Skeletal muscle tissue (tissue), 4 donors: ENCODE data around the gene SUN1. TPM values are rescaled to one million over a fixed set of nuclear protein-coding genes. Genes with fewer than 3 reads are reported as not detected.
A peak's percentile ranks its signal among the peaks of the same experiment; 100 is the strongest.

ENCODE experiments used
- H3K27ac ChIP-seq: one replicate; pipeline ENCODE4 v1.7.0; 2013; ENCODE audit warnings: mild to moderate bottlenecking, low read depth, low read length, inconsistent platforms
- H3K27me3 ChIP-seq, 3 donors: one replicate each; pipeline ENCODE4 v1.7.0; 2013; ENCODE audit warnings: low read length in 3 of 3; ENCODE audit not compliant: control insufficient read depth in 3 of 3, insufficient read depth in 3 of 3
- H3K36me3 ChIP-seq, 3 donors: one replicate each; pipeline ENCODE4 v1.7.0; 2013; ENCODE audit warnings: low read length in 3 of 3; ENCODE audit not compliant: control insufficient read depth in 3 of 3, insufficient read depth in 3 of 3
- H3K4me1 ChIP-seq, 3 donors: one replicate each; pipeline ENCODE4 v1.7.0; 2013; ENCODE audit warnings: low read length in 3 of 3, mild to moderate bottlenecking in 3 of 3; ENCODE audit not compliant: control insufficient read depth in 3 of 3, insufficient read depth in 3 of 3
- H3K4me3 ChIP-seq, 3 donors: one replicate each; pipeline ENCODE4 v1.7.0; 2013; ENCODE audit warnings: low read length in 3 of 3
- H3K9ac ChIP-seq, 3 donors: one replicate each; pipeline ENCODE4 v1.7.0; 2013; ENCODE audit warnings: low read length in 3 of 3, mild to moderate bottlenecking in 3 of 3, moderate library complexity in 2 of 3, low read depth in 1 of 3
- H3K9me3 ChIP-seq, 3 donors: one replicate each; pipeline ENCODE4 v1.7.0; 2013; ENCODE audit warnings: low read length in 3 of 3; ENCODE audit not compliant: control insufficient read depth in 3 of 3
- total RNA-seq: library from RNA; depleted of rRNA; stranded (reverse); fragments of >200 nt; gene quantifications from one replicate; pipeline ENCODE4 v1.2.3, GENCODE V29; 2014
- donor health status: Osteomylitis.

Gene SUN1
- total RNA-seq, 1 donor from 2014 or later = 180 TPM

DNA sequence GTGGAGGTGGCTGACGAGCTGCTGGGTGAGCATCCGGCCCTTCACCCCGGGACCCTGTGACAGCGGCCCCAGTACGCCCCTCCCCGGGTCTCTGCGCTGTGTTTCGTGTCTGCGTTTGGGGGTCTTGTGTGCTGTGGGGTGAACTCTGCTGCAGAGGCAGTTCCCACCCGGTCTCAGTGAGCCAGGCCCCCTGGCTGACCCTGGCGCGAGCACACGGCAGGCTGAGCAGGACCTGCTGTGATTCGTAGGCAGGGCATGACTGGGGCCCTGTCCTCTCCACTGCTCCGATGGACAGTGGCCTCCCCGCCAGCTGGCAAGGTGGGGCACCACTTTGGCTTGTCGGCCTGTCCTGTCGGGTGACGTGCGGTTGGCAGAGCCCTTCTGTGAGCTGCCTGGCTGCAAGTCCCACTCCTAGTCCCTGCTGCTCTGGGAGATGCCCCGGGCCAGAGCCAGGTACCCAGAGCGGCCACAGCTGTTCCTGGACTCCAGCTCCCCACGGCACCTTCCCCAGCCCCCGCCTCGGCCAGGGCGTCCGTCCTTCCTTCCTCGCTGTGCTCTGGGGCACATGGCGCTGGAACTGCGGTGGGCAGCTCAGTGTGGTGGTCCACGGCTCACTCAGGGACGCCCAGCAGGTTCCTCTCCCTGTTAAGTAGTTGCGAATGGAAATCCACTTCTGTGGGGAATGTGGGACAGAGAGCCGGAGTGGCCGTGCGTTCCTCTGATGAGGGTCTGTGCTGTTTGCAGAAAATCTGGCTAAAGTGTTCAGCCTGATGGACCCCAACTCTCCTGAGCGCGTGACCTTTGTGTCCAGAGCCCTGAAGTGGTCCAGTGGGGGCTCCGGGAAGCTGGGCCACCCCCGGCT lies 54.6 kb downstream of the SUN1 start:
- Histone ChIP-seq H3K4me1 (peaks cover 22 to 58% (median 45%) of the 10 kb centered on the region in 3 donors), H3K36me3 (peaks cover 40 to 46% (median 44%) of the 10 kb centered on the region in 3 donors)

DNA sequence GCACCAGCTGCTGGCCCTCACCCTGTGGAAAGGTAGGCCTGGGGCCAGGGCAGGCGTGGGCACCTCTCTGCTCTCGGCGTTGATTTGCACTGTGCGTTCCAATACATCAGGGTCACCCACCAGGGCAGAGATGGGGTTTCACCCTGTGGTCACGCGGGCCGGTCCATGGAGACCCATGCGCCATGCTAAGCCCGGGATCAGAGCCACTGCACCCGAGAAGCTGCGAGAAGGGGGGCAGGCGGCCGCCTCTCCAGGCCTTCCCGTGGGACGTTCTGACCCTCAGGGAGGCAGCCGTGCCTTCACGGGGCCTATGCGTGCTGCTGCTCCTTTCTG lies 55.2 kb downstream of the SUN1 start:
- no peak overlapping the region for H3K4me3 ChIP-seq
- peaks cover 45 to 52% (median 50%) of the 10 kb centered on the region in 3 donors for H3K36me3 ChIP-seq
- peaks cover 22 to 54% (median 40%) of the 10 kb centered on the region in 3 donors for H3K4me1 ChIP-seq
- H3K9me3 ChIP-seq = no peaks in the 10 kb centered on the region
- no peak overlapping the region for H3K27ac ChIP-seq
- no peaks in the 10 kb centered on the region for H3K27me3 ChIP-seq
- H3K9ac ChIP-seq = no peak overlapping the region

More for the DNA sequence above, 54.6 kb downstream of the SUN1 start:
- H3K9ac ChIP-seq = peak overlapping the region in 1 of 3 donors; percentile 74
- H3K27ac ChIP-seq = peak overlapping the region; percentile 54
- H3K27me3 ChIP-seq = no peaks in the 10 kb centered on the region
- H3K4me3 ChIP-seq = no peak overlapping the region
- no peaks in the 10 kb centered on the region for H3K9me3 ChIP-seq

DNA sequence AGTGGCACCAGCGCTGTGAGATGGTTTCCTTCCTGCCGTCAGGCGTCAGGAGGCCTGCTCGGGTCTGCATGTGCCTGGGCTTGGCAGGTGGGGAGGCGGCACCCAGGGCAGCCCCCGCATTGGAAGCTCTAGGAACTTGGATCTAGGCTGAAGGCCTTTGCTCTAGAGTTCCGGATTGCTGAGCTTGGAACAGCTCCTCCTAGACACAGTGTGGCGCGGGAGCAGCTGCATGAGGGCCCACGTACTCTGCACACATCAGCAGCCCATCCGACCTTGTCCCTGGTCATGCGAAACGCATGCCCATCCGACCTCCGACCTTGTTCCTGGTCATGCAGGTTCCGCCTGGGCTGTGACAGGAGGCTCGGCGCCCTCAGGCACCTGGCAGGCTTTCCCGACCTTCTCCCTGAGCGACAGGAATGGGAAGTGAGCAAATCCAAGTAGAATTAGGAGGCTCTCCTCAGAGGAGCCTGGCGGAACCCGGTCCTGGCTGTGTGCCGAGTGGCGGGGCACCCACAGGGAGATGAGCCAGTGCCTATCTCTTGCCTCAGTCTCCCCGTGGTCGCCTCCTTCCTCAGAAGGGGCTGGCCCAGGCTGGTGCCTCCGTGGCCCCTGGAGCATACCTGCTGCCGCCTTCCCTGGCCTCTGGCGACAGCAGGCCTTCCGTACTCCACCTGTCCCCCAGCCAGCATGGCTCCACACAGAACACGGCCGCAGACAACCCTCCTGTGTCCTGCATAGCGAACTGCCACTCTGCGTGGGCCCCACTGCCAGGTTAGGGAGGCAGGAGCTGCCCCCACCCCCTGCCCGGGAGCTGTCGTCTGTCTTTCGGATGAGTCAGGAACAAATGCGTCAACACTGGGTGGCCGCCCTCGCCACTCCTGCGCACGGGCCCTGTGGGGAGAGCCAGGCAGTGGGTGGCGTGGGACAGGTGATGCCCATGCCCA lies 56.1 kb downstream of the SUN1 start:
- Histone ChIP-seq H3K27me3 (no peaks in the 10 kb centered on the region), H3K36me3 (peaks cover 52 to 59% (median 59%) of the 10 kb centered on the region in 3 donors), H3K9ac (no peak overlapping the region), H3K9me3 (no peaks in the 10 kb centered on the region), H3K4me1 (peaks cover 14 to 45% (median 32%) of the 10 kb centered on the region in 3 donors), H3K4me3 (no peak overlapping the region), H3K27ac (no peak overlapping the region)

DNA sequence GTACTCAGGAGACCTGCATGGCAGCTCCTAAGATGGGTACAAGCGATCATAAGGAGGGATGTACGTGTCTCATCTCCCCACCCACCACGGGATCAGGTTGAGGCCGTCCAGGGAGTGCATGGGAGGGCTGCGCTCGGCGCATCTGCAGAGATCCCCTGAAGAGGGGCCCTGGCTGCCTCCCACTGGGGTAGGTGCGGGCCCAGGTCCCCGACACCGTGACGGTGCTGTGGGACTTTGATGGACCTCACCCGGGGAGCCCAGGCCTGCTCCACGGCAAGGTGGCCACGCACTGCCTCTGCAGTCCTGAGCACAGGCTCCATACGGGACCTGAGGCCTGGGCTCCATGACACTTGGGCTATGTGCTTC lies 56.7 kb downstream of the SUN1 start:
- H3K9ac ChIP-seq = no peak overlapping the region
- no peak overlapping the region for H3K4me3 ChIP-seq
- H3K27me3 ChIP-seq = no peaks in the 10 kb centered on the region
- H3K27ac ChIP-seq = no peak overlapping the region
- peaks cover 58 to 65% (median 65%) of the 10 kb centered on the region in 3 donors for H3K36me3 ChIP-seq
- peaks cover 13 to 39% (median 26%) of the 10 kb centered on the region in 3 donors for H3K4me1 ChIP-seq
- no peaks in the 10 kb centered on the region for H3K9me3 ChIP-seq

DNA sequence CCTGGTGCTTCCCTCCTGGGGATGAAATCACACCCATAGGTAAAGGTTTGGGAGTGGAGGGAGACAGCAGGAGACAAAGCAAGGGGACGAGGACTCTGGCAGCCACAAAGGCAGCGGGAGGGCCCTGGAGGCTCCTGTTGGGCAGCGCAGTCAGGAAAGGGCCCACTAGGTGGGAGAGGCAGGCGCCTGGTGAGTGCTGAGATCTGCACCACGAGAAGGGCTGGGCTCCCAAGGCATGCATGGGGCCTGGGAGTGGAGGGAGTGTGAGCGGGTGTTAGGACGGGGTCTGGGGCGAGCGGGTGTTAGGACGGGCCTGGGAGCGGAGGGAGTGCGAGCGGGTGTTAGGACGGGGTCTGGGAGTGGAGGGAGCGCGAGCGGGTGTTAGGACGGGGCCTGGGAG lies 57.1 kb downstream of the SUN1 start:
- no peaks in the 10 kb centered on the region for H3K9me3 ChIP-seq
- H3K4me1 ChIP-seq = peaks cover 13 to 35% (median 23%) of the 10 kb centered on the region in 3 donors
- no peaks in the 10 kb centered on the region for H3K27me3 ChIP-seq
- H3K27ac ChIP-seq = no peak overlapping the region
- no peak overlapping the region for H3K4me3 ChIP-seq
- no peak overlapping the region for H3K9ac ChIP-seq
- H3K36me3 ChIP-seq = peaks cover 58 to 69% (median 68%) of the 10 kb centered on the region in 3 donors

DNA sequence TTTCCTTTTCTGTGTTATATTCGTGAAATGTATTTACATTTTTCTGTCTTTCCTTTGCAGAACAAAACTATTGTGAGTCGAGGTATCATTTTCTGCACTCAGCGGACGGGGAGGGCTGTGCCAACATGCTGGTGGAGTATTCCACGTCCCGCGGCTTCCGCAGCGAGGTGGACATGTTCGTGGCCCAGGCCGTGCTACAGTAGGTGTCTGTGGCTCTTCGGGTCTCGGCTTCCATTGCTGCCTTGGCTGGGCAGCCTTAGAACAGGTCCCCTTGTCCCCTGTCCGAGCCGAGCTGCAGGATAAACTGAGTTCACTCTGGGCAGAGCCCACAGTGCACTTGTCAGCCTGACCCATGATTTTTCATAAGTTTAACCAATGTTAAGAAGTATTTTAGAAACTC lies 58.6 kb downstream of the SUN1 start:
- H3K27ac ChIP-seq = no peak overlapping the region
- H3K9me3 ChIP-seq = no peaks in the 10 kb centered on the region
- H3K36me3 ChIP-seq = peaks cover 72 to 83% (median 83%) of the 10 kb centered on the region in 3 donors
- H3K4me3 ChIP-seq = no peak overlapping the region
- peaks cover 13 to 20% (median 16%) of the 10 kb centered on the region in 3 donors for H3K4me1 ChIP-seq
- no peak overlapping the region for H3K9ac ChIP-seq
- H3K27me3 ChIP-seq = no peaks in the 10 kb centered on the region

DNA sequence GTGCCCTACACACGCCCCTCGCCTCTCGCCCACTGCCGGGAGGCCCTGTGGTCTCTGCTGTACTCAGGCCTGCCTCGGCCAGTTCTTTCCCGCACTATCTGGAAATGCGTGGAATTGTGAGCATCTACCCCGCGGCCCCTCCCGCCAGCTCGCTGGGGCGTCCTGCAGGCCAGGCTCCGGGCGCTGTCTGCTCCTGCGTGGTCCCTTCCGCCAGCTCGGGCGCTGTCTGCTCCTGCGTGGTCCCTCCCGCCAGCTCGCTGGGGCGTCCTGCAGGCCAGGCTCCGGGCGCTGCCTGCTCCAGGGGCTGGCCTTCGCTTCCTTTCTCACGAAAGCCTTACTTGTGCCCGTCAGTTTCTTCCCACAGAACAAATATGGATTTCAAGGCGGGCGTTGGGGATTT lies 59.0 kb downstream of the SUN1 start:
- H3K36me3 ChIP-seq = peaks cover 76 to 87% (median 86%) of the 10 kb centered on the region in 3 donors
- H3K27me3 ChIP-seq = no peaks in the 10 kb centered on the region
- H3K4me1 ChIP-seq = peaks cover 9 to 16% (median 11%) of the 10 kb centered on the region in 3 donors
- no peaks in the 10 kb centered on the region for H3K9me3 ChIP-seq
- no peak overlapping the region for H3K27ac ChIP-seq
- no peak overlapping the region for H3K9ac ChIP-seq
- H3K4me3 ChIP-seq = no peak overlapping the region

DNA sequence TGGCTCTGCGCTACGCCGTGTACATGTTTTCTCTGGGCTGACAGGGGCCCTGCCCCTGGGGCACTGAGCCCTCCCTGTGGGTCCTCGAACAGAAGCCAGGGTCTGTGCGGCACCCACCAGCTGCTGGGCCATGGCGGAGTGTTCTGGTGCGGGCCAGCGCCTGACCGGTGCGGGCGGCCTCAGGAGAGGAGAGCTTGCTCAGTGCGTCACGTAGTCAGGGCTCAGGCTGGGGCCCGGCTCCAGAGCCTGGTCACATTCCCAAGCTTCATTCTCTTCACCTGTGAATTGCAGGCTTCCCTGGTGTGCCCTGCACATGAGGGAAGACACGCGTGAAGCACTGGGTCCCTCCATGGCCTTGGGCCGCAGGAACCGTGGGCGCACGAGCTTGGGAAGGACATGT lies 59.5 kb downstream of the SUN1 start:
- peaks cover 76 to 89% (median 84%) of the 10 kb centered on the region in 3 donors for H3K36me3 ChIP-seq
- H3K4me3 ChIP-seq = no peak overlapping the region
- H3K9me3 ChIP-seq = no peaks in the 10 kb centered on the region
- H3K27me3 ChIP-seq = no peaks in the 10 kb centered on the region
- H3K27ac ChIP-seq = no peak overlapping the region
- H3K4me1 ChIP-seq = peaks cover 5 to 11% (median 6%) of the 10 kb centered on the region in 3 donors
- no peak overlapping the region for H3K9ac ChIP-seq

DNA sequence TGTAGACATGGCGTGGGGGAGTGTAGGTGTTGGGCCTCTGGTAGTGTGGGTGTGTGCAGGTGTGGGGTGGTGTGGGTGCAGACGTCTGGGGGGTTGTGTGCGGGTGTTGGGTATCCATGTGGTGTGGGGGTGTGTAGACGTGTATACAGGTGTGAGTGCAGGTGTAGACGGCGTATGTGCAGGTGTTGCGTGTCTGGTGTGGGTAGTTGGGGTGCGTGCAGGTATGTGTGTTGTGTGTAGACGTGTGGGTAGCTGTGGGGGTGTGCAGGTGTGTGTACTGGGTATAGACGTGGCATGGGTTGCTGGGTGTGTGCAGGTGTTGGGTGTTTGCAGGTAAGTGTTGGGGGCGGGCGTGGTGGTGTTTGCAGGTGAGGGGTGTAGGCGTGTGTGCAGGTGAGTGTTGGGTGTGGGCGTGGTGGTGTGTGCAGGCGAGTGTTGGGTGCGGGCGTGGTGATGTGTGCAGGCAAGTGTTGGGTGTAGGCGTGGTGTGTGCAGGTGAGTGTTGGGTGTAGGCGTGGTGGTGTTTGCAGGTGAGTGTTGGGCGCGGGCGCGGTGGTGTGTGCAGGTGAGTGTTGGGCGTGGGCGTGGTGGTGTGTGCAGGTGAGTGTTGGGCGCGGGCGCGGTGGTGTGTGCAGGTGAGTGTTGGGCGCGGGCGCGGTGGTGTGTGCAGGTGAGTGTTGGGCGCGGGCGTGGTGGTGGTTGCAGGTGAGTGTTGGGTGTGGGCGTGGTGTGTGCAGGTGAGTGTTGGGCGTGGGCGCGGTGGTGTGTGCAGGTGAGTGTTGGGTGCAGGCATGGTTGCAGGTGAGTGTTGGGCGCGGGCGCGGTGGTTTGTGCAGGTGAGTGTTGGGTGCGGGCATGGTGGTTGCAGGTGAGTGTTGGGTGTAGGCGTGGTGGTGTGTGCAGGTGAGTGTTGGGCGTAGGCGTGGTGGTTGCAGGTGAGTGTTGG lies 60.6 kb downstream of the SUN1 start:
- Histone ChIP-seq H3K27ac (no peak overlapping the region), H3K9me3 (no peaks in the 10 kb centered on the region), H3K4me1 (no peaks in the 10 kb centered on the region), H3K36me3 (peaks cover 70 to 83% (median 78%) of the 10 kb centered on the region in 3 donors), H3K4me3 (no peak overlapping the region), H3K27me3 (no peaks in the 10 kb centered on the region), H3K9ac (no peak overlapping the region)
